HEK293 (cell line): ENCODE data around the gene TMEM119.

Source experiments
- CTCF ChIA-PET: fragments of 350-600 bp; formaldehyde crosslinking; extraction: SDS; loops from one replicate; lab custom pipeline; 2021; ENCODE audit warnings: antibody characterized with exemption; lab: Yijun Ruan, JAX
- POLR2A ChIA-PET: fragments of 300-600 bp; formaldehyde crosslinking; extraction: SDS; loops from one replicate; lab custom pipeline; 2020; ENCODE audit warnings: antibody characterized with exemption, inconsistent platforms; lab: Yijun Ruan, JAX
- H3K27ac ChIP-seq: fragments of 200-500 bp; sonication (Bioruptor generic); 2 replicates; pipeline ENCODE4 v1.5.1; 2014; ENCODE audit warnings: low read depth, low read length, control low read depth, inconsistent platforms; ENCODE audit errors: extremely low read depth
- H3K36me3 ChIP-seq, 2 experiments: fragments of 200-500 bp in 1 of 2; sonication (Bioruptor generic) in 1 of 2; 1 replicate in 1 of 2; 2 replicates in 1 of 2; pipeline ENCODE4 v1.5.1; 2014 to 2017; ENCODE audit warnings: inconsistent platforms in 2 of 2, low read length in 2 of 2; ENCODE audit not compliant: control insufficient read depth in 2 of 2, insufficient read depth in 1 of 2
- H3K4me1 ChIP-seq: fragments of 200-500 bp; sonication (Bioruptor generic); 2 replicates; pipeline ENCODE4 v1.5.1; 2014; ENCODE audit warnings: mild to moderate bottlenecking, low read length, inconsistent platforms; ENCODE audit not compliant: control insufficient read depth, insufficient read depth
- H3K4me3 ChIP-seq: 2 replicates; pipeline ENCODE4 v1.5.1; 2011; ENCODE audit warnings: low read depth, mild to moderate bottlenecking, control low read depth, low read length, moderate library complexity
- H3K9me3 ChIP-seq: fragments of 200-500 bp; sonication (Bioruptor generic); 2 replicates; pipeline ENCODE4 v1.5.1; 2014; ENCODE audit warnings: low read depth, low read length, inconsistent platforms; ENCODE audit not compliant: control insufficient read depth, insufficient read depth
- ATF2 ChIP-seq: fragments of 450-650 bp; formaldehyde crosslinking; IDR thresholded peaks from 2 replicates; pipeline ENCODE4 v1.5.1; 2016; ENCODE audit warnings: missing biosample characterization, missing genetic modification characterization, low read depth
- EGR2 ChIP-seq: fragments of 450-650 bp; formaldehyde crosslinking; IDR thresholded peaks from 2 replicates; pipeline ENCODE4 v1.5.1; 2016; ENCODE audit warnings: low read depth, missing biosample characterization, missing genetic modification characterization
- FEZF1 ChIP-seq: fragments of 450-650 bp; formaldehyde crosslinking; IDR thresholded peaks from 2 replicates; pipeline ENCODE4 v1.5.1; 2016; ENCODE audit warnings: missing biosample characterization, missing genetic modification characterization
- IKZF3 ChIP-seq: fragments of 450-650 bp; IDR thresholded peaks from 2 replicates; pipeline ENCODE4 v1.5.0; 2018; ENCODE audit warnings: missing biosample characterization, mild to moderate bottlenecking, missing genetic modification characterization, moderate library complexity
- PATZ1 ChIP-seq: fragments of 450-650 bp; formaldehyde crosslinking; IDR thresholded peaks from 2 replicates; pipeline ENCODE4 v1.5.1; 2016; ENCODE audit warnings: missing biosample characterization, missing genetic modification characterization
- PRDM4 ChIP-seq: fragments of 450-650 bp; formaldehyde crosslinking; IDR thresholded peaks from 2 replicates; pipeline ENCODE4 v1.5.1; 2017; ENCODE audit warnings: missing biosample characterization, missing genetic modification characterization
- TRIM28 ChIP-seq: IDR thresholded peaks from 2 replicates; pipeline ENCODE4 v1.6.1; 2011; ENCODE audit warnings: low read length, control low read depth, borderline replicate concordance
- WT1 ChIP-seq: fragments of 450-650 bp; formaldehyde crosslinking; IDR thresholded peaks from 2 replicates; pipeline ENCODE4 v1.5.1; 2016; ENCODE audit warnings: missing biosample characterization, missing genetic modification characterization
- ZBTB7A ChIP-seq: fragments of 450-650 bp; formaldehyde crosslinking; IDR thresholded peaks from 2 replicates; pipeline ENCODE4 v1.5.1; 2016; ENCODE audit warnings: low read depth, missing biosample characterization, missing genetic modification characterization
- ZNF19 ChIP-seq: fragments of 450-650 bp; formaldehyde crosslinking; IDR thresholded peaks from 2 replicates; pipeline ENCODE4; 2016; ENCODE audit warnings: missing biosample characterization, missing genetic modification characterization, low read depth
- ZNF221 ChIP-seq: fragments of 450-650 bp; formaldehyde crosslinking; IDR thresholded peaks from 2 replicates; pipeline ENCODE4 v1.5.1; 2017; ENCODE audit warnings: missing biosample characterization, missing genetic modification characterization, borderline replicate concordance
- ZNF280D ChIP-seq: fragments of 450-650 bp; formaldehyde crosslinking; IDR thresholded peaks from 2 replicates; pipeline ENCODE4 v1.5.1; 2016; ENCODE audit warnings: missing biosample characterization, missing genetic modification characterization
- ZNF335 ChIP-seq: fragments of 450-650 bp; formaldehyde crosslinking; conservative IDR thresholded peaks from 2 replicates; pipeline ENCODE4 v1.5.1; 2016; ENCODE audit warnings: missing biosample characterization, missing genetic modification characterization
- ZNF510 ChIP-seq: fragments of 450-650 bp; formaldehyde crosslinking; IDR thresholded peaks from 2 replicates; pipeline ENCODE4 v1.5.1; 2018; ENCODE audit warnings: mild to moderate bottlenecking, missing genetic modification characterization, missing biosample characterization; ENCODE audit not compliant: insufficient replicate concordance
- ZNF518A ChIP-seq: fragments of 450-650 bp; formaldehyde crosslinking; conservative IDR thresholded peaks from 2 replicates; pipeline ENCODE4 v1.5.1; 2016; ENCODE audit warnings: low read depth, missing biosample characterization, missing genetic modification characterization
- ZNF548 ChIP-seq: fragments of 450-650 bp; formaldehyde crosslinking; IDR thresholded peaks from 2 replicates; pipeline ENCODE4 v1.5.1; 2016; ENCODE audit warnings: missing biosample characterization, missing genetic modification characterization
- ZNF596 ChIP-seq: fragments of 450-650 bp; IDR thresholded peaks from 2 replicates; pipeline ENCODE4 v1.5.0; 2018; ENCODE audit warnings: missing biosample characterization, mild to moderate bottlenecking, missing genetic modification characterization, moderate library complexity
- ZNF692 ChIP-seq: fragments of 450-650 bp; formaldehyde crosslinking; IDR thresholded peaks from 2 replicates; pipeline ENCODE4 v1.5.1; 2016; ENCODE audit warnings: missing biosample characterization, missing genetic modification characterization
- ZNF768 ChIP-seq: fragments of 450-650 bp; formaldehyde crosslinking; IDR thresholded peaks from 2 replicates; pipeline ENCODE4 v1.5.1; 2018; ENCODE audit warnings: missing biosample characterization, mild to moderate bottlenecking, missing genetic modification characterization

TMEM119 gene

GRCh38 chr12:108566452-108566851, 31.4 kb downstream of the TMEM119 start:
- POLR2A ChIA-PET: no interaction called here
- TF ChIP-seq FEZF1 (tag by site-specific recombination) (no peak), ZBTB7A (no peak), EGR2 (tag by site-specific recombination) (no peak), ZNF221 (tag by site-specific recombination) (no peak), ZNF596 (tag by site-specific recombination) (no peak), ZNF518A (no peak)
- TF ChIP-seq, all 188 proteins: peak for 0
- no peak overlapping the region for H3K4me3 ChIP-seq
- H3K27ac ChIP-seq: no peak overlapping the region
- peaks cover 22 to 59% of the 10 kb centered on the region in 2 experiments for H3K36me3 ChIP-seq
- no peaks in the 10 kb centered on the region for H3K4me1 ChIP-seq
- H3K9me3 ChIP-seq: no peaks in the 10 kb centered on the region
- CTCF ChIA-PET: interaction anchor here (10.6 kb wide), 1 partner anchor 52 kb away, joined by 160 read pairs; no protein-coding TSS in a partner anchor

- Histone ChIP-seq H3K4me3 (no peak overlapping the region), H3K36me3 (peaks cover 22 to 59% of the 10 kb centered on the region in 2 experiments), H3K4me1 (no peaks in the 10 kb centered on the region), H3K27ac (no peak overlapping the region), H3K9me3 (no peaks in the 10 kb centered on the region)
- ChIA-PET CTCF (interaction anchor here (0.6 to 10.6 kb wide), 3 partner anchors 52 to 318 kb away, joined by 3 to 160 read pairs (median 3); no protein-coding TSS in a partner anchor), POLR2A (no interaction called here)
- TF ChIP-seq PRDM4 (no peak), ZNF335 (tag by site-specific recombination) (0 out of 2 replicates have a peak, but pooled peaks have one; percentile 19), TRIM28 (no peak), ATF2 (tag by site-specific recombination) (no peak), WT1 (tag by site-specific recombination) (no peak), ZNF280D (tag by site-specific recombination) (no peak), IKZF3 (0 out of 2 replicates have a peak, but pooled peaks have one; percentile 19), ZNF19 (tag by site-specific recombination) (no peak), ZNF510 (tag by site-specific recombination) (no peak), ZNF548 (no peak), ZNF692 (tag by site-specific recombination) (peak; percentile 51; the same call in 1 of the 2 replicates), ZNF768 (tag by site-specific recombination) (no peak), PATZ1 (no peak)
Measured at GRCh38 chr12:108565976-108566375, 31.9 kb downstream of the TMEM119 start.
